GM12892 (cell line): Measurements from ENCODE around the gene ENPP4.

Experiments
- POLR2A ChIP-seq: IDR thresholded peaks from 2 replicates; pipeline ENCODE4 v1.6.1; 2011; ENCODE audit warnings: low read depth, low read length, control low read depth
- POLR2AphosphoS5 ChIP-seq: IDR thresholded peaks from 2 replicates; pipeline ENCODE4 v1.6.1; 2011; ENCODE audit warnings: low read depth, low read length, control low read depth
- TAF1 ChIP-seq: IDR thresholded peaks from 2 replicates; pipeline ENCODE4 v1.6.1; 2011; ENCODE audit warnings: low read depth, mild to moderate bottlenecking, control low read depth, low read length, borderline replicate concordance

- no peak for TF ChIP-seq POLR2A
- no peak for TF ChIP-seq TAF1
- TF ChIP-seq POLR2AphosphoS5, result no peak
These were observed 14.5 kb downstream of the ENPP4 start for GRCh38 chr6:46144270-46144669.
